ENCODE measurements around the gene CREG2.
"Not testable (repeated sequence)": the region's sequence is repeated elsewhere in the genome, so short reads cannot be mapped to it uniquely, and the experiment has no call there.

Gene CREG2

GRCh38 chr2:101340141-101340551 is 47.2 kb downstream of the CREG2 start:
- H3K27ac Mint-ChIP-seq: peak overlapping the region; percentile 61
- intact Hi-C loops (cut with micrococcal nuclease): loop anchor here (5.0 kb wide), 2 partner anchors 33 to 492 kb away; partner anchors contain the start of gene RNF149
- H3K4me1 Mint-ChIP-seq (ENCODE audit: low read depth): peaks cover 38% of the 10 kb centered on the region
- peaks cover 5% of the 10 kb centered on the region for H3K27me3 Mint-ChIP-seq
- H3K4me3 Mint-ChIP-seq: no peak overlapping the region
- no peaks in the 10 kb centered on the region for H3K9me3 Mint-ChIP-seq
- H3K36me3 Mint-ChIP-seq (ENCODE audit: low read depth): no peaks in the 10 kb centered on the region

GRCh38 chr2:101339266-101339880 is 47.9 kb downstream of the CREG2 start:
- H3K36me3 Mint-ChIP-seq (ENCODE audit: low read depth): no peaks in the 10 kb centered on the region
- no peak overlapping the region for H3K27ac Mint-ChIP-seq

GRCh38 chr2:101337877-101338276 is 49.4 kb downstream of the CREG2 start:
- H3K4me1 Mint-ChIP-seq (ENCODE audit: low read depth): peaks cover 38% of the 10 kb centered on the region
- H3K27ac Mint-ChIP-seq: no peak overlapping the region
- H3K4me3 Mint-ChIP-seq: no peak overlapping the region
- H3K9me3 Mint-ChIP-seq: no peaks in the 10 kb centered on the region
- H3K36me3 Mint-ChIP-seq (ENCODE audit: low read depth): no peaks in the 10 kb centered on the region
- H3K27me3 Mint-ChIP-seq: peaks cover 1% of the 10 kb centered on the region
- intact Hi-C loops (cut with micrococcal nuclease): no loop called here

More at GRCh38 chr2:101339266-101339880, 47.9 kb downstream of the CREG2 start:
- Mint-ChIP-seq H3K4me3 (no peak overlapping the region), H3K9me3 (no peaks in the 10 kb centered on the region), H3K27me3 (peaks cover 5% of the 10 kb centered on the region), H3K4me1 (ENCODE audit: low read depth) (peaks cover 38% of the 10 kb centered on the region)
- intact Hi-C loops (cut with micrococcal nuclease): no loop called here

GRCh38 chr2:101332885-101333766 is 54.2 kb downstream of the CREG2 start:
- Mint-ChIP-seq H3K4me1 (ENCODE audit: low read depth) (peaks cover 21% of the 10 kb centered on the region), H3K4me3 (no peak overlapping the region), H3K27me3 (no peaks in the 10 kb centered on the region), H3K36me3 (ENCODE audit: low read depth) (no peaks in the 10 kb centered on the region), H3K9me3 (no peaks in the 10 kb centered on the region), H3K27ac (no peak overlapping the region)
- intact Hi-C loops (cut with micrococcal nuclease): no loop called here

GRCh38 chr2:101331202-101331601 is 56.1 kb downstream of the CREG2 start:
- H3K27me3 Mint-ChIP-seq: no peaks in the 10 kb centered on the region
- H3K4me1 Mint-ChIP-seq (ENCODE audit: low read depth): peaks cover 15% of the 10 kb centered on the region
- H3K4me3 Mint-ChIP-seq: no peak overlapping the region
- H3K27ac Mint-ChIP-seq: no peak overlapping the region
- intact Hi-C loops (cut with micrococcal nuclease): no loop called here
- H3K9me3 Mint-ChIP-seq: no peaks in the 10 kb centered on the region
- H3K36me3 Mint-ChIP-seq (ENCODE audit: low read depth): no peaks in the 10 kb centered on the region

GRCh38 chr2:101330253-101330933 is 56.9 kb downstream of the CREG2 start:
- intact Hi-C loops (cut with micrococcal nuclease): no loop called here
- Mint-ChIP-seq H3K4me3 (no peak overlapping the region), H3K4me1 (ENCODE audit: low read depth) (peaks cover 15% of the 10 kb centered on the region), H3K36me3 (ENCODE audit: low read depth) (no peaks in the 10 kb centered on the region), H3K9me3 (no peaks in the 10 kb centered on the region), H3K27me3 (no peaks in the 10 kb centered on the region), H3K27ac (peak overlapping the region; percentile 64)

- Mint-ChIP-seq H3K27ac (no peak overlapping the region), H3K27me3 (no peaks in the 10 kb centered on the region), H3K9me3 (no peaks in the 10 kb centered on the region), H3K4me1 (ENCODE audit: low read depth) (peaks cover 15% of the 10 kb centered on the region), H3K4me3 (no peak overlapping the region), H3K36me3 (ENCODE audit: low read depth) (no peaks in the 10 kb centered on the region)
- intact Hi-C loops (cut with micrococcal nuclease): no loop called here
Observed at GRCh38 chr2:101329026-101329425, 58.3 kb downstream of the CREG2 start.

- Mint-ChIP-seq H3K9me3 (no peaks in the 10 kb centered on the region), H3K36me3 (ENCODE audit: low read depth) (no peaks in the 10 kb centered on the region), H3K4me1 (ENCODE audit: low read depth) (peaks cover 15% of the 10 kb centered on the region), H3K4me3 (no peak overlapping the region), H3K27ac (no peak overlapping the region), H3K27me3 (no peaks in the 10 kb centered on the region)
- intact Hi-C loops (cut with micrococcal nuclease): loop anchor here (1.0 kb wide), 1 partner anchor 19 kb away; no protein-coding TSS in a partner anchor
Observed at GRCh38 chr2:101328474-101329007, 58.8 kb downstream of the CREG2 start.

GRCh38 chr2:101327863-101328394 is 59.4 kb downstream of the CREG2 start:
- H3K9me3 Mint-ChIP-seq: no peaks in the 10 kb centered on the region
- no peaks in the 10 kb centered on the region for H3K27me3 Mint-ChIP-seq
- no peaks in the 10 kb centered on the region for H3K36me3 Mint-ChIP-seq (ENCODE audit: low read depth)
- intact Hi-C loops (cut with micrococcal nuclease): loop anchor here (1.0 kb wide), 1 partner anchor 19 kb away; no protein-coding TSS in a partner anchor
- H3K4me3 Mint-ChIP-seq: no peak overlapping the region
- H3K27ac Mint-ChIP-seq: no peak overlapping the region
- peaks cover 15% of the 10 kb centered on the region for H3K4me1 Mint-ChIP-seq (ENCODE audit: low read depth)

GRCh38 chr2:101325425-101325824 is 61.9 kb downstream of the CREG2 start:
- H3K4me1 Mint-ChIP-seq (ENCODE audit: low read depth): peaks cover 8% of the 10 kb centered on the region
- H3K4me3 Mint-ChIP-seq: no peak overlapping the region
- no peaks in the 10 kb centered on the region for H3K9me3 Mint-ChIP-seq
- H3K27ac Mint-ChIP-seq: no peak overlapping the region
- H3K27me3 Mint-ChIP-seq: no peaks in the 10 kb centered on the region
- intact Hi-C loops (cut with micrococcal nuclease): no loop called here
- no peaks in the 10 kb centered on the region for H3K36me3 Mint-ChIP-seq (ENCODE audit: low read depth)

GRCh38 chr2:101316568-101316967 is 70.7 kb downstream of the CREG2 start:
- H3K27me3 Mint-ChIP-seq; H3K36me3 Mint-ChIP-seq (ENCODE audit: low read depth); H3K27ac Mint-ChIP-seq; H3K9me3 Mint-ChIP-seq; intact Hi-C loops (cut with micrococcal nuclease); H3K4me3 Mint-ChIP-seq: not testable (repeated sequence)
- peaks cover 25% of the 10 kb centered on the region for H3K4me1 Mint-ChIP-seq (ENCODE audit: low read depth)

- Mint-ChIP-seq H3K4me1 (ENCODE audit: low read depth) (peaks cover 36% of the 10 kb centered on the region), H3K27ac (peak overlapping the region; percentile 87), H3K36me3 (ENCODE audit: low read depth) (peaks cover 16% of the 10 kb centered on the region), H3K9me3 (no peaks in the 10 kb centered on the region), H3K27me3 (no peaks in the 10 kb centered on the region), H3K4me3 (no peak overlapping the region)
- intact Hi-C loops (cut with micrococcal nuclease): no loop called here
Observed at GRCh38 chr2:101311696-101312017, 75.6 kb downstream of the CREG2 start.

- Mint-ChIP-seq H3K4me3 (no peak overlapping the region), H3K4me1 (ENCODE audit: low read depth) (peaks cover 38% of the 10 kb centered on the region), H3K36me3 (ENCODE audit: low read depth) (peaks cover 20% of the 10 kb centered on the region), H3K9me3 (no peaks in the 10 kb centered on the region), H3K27ac (peak overlapping the region; percentile 87), H3K27me3 (no peaks in the 10 kb centered on the region)
- intact Hi-C loops (cut with micrococcal nuclease): no loop called here
Observed at GRCh38 chr2:101310834-101311695, 76.2 kb downstream of the CREG2 start.
